ENCODE data around the gene FGF4.

FGF4 gene

GRCh38 chr11:69816671-69817070 lies 41.5 kb upstream of the FGF4 start:
- Histone ChIP-seq H3K27me3 (ENCODE audit: low read length) (no peaks in the 10 kb centered on the region), H3K27ac (ENCODE audit: low read depth, low read length) (no peak overlapping the region), H2AFZ (ENCODE audit: low read depth, low read length, severe bottlenecking) (no peak overlapping the region), H3K4me3 (ENCODE audit: insufficient read depth, low read length, poor library complexity, severe bottlenecking) (no peak overlapping the region), H3K9ac (ENCODE audit: low read length) (no peak overlapping the region), H3K9me3 (ENCODE audit: insufficient read depth, low read length) (no peaks in the 10 kb centered on the region), H3K36me3 (ENCODE audit: low read length) (no peaks in the 10 kb centered on the region), H3K4me2 (ENCODE audit: low read depth, low read length, poor library complexity, severe bottlenecking) (no peak overlapping the region), H3F3A (ENCODE audit: insufficient read depth) (no peaks in the 10 kb centered on the region), H4K20me1 (ENCODE audit: low read depth, low read length) (no peaks in the 10 kb centered on the region), H3K79me2 (ENCODE audit: insufficient read depth, low read length) (no peaks in the 10 kb centered on the region), H3K9me2 (replicated peaks; ENCODE audit: insufficient read depth, low read length) (no peaks in the 10 kb centered on the region)
- TF ChIP-seq EZH2phosphoT487 (conservative IDR thresholded peaks at IDR 0.05; ENCODE audit: low read length): no peak
- TF ChIP-seq, protein P1, sequence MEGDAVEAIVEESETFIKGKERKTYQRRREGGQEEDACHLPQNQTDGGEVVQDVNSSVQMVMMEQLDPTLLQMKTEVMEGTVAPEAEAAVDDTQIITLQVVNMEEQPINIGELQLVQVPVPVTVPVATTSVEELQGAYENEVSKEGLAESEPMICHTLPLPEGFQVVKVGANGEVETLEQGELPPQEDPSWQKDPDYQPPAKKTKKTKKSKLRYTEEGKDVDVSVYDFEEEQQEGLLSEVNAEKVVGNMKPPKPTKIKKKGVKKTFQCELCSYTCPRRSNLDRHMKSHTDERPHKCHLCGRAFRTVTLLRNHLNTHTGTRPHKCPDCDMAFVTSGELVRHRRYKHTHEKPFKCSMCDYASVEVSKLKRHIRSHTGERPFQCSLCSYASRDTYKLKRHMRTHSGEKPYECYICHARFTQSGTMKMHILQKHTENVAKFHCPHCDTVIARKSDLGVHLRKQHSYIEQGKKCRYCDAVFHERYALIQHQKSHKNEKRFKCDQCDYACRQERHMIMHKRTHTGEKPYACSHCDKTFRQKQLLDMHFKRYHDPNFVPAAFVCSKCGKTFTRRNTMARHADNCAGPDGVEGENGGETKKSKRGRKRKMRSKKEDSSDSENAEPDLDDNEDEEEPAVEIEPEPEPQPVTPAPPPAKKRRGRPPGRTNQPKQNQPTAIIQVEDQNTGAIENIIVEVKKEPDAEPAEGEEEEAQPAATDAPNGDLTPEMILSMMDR (IDR thresholded peaks at IDR 0.05; ENCODE audit: insufficient read depth, low read length, poor library complexity, severe bottlenecking): no peak

- Histone ChIP-seq H4K20me1 (ENCODE audit: low read depth, low read length) (no peaks in the 10 kb centered on the region), H3K36me3 (ENCODE audit: low read length) (no peaks in the 10 kb centered on the region), H3K79me2 (ENCODE audit: insufficient read depth, low read length) (no peaks in the 10 kb centered on the region), H2AFZ (ENCODE audit: low read depth, low read length, severe bottlenecking) (no peak overlapping the region), H3K9ac (ENCODE audit: low read length) (no peak overlapping the region), H3K9me2 (replicated peaks; ENCODE audit: insufficient read depth, low read length) (no peaks in the 10 kb centered on the region), H3K27me3 (ENCODE audit: low read length) (no peaks in the 10 kb centered on the region), H3K27ac (ENCODE audit: low read depth, low read length) (no peak overlapping the region), H3K9me3 (ENCODE audit: insufficient read depth, low read length) (no peaks in the 10 kb centered on the region), H3F3A (ENCODE audit: insufficient read depth) (no peaks in the 10 kb centered on the region), H3K4me3 (ENCODE audit: insufficient read depth, low read length, poor library complexity, severe bottlenecking) (no peak overlapping the region), H3K4me2 (ENCODE audit: low read depth, low read length, poor library complexity, severe bottlenecking) (no peak overlapping the region)
- no peak for TF ChIP-seq EZH2phosphoT487 (conservative IDR thresholded peaks at IDR 0.05; ENCODE audit: low read length)
- TF ChIP-seq, protein P1 (IDR thresholded peaks at IDR 0.05; ENCODE audit: insufficient read depth, low read length, poor library complexity, severe bottlenecking): no peak
These were observed 40.8 kb upstream of the FGF4 start for GRCh38 chr11:69815973-69816372.

DNA sequence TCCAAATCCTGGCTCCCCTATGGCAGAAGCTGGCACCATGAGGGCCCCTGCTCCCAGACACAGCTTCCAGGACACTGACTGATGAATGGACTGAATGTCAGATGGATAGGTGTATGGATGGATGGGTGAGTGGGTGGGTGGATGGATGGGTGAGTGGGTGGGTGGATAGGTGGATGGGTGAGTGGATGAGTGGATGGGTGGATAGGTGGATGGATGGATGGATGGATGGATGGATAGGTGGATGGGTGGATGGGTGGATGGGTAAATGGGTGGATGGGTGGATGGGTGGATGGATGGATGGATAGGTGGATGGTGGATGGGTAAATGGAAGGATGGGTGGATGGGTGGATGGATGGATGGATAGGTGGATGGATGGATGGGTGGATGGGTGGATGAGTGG lies 39.8 kb upstream of the FGF4 start:
- Histone ChIP-seq H3K9me2 (replicated peaks; ENCODE audit: insufficient read depth, low read length) (no peaks in the 10 kb centered on the region), H3K79me2 (ENCODE audit: insufficient read depth, low read length) (no peaks in the 10 kb centered on the region), H2AFZ (ENCODE audit: low read depth, low read length, severe bottlenecking) (no peak overlapping the region), H3K27me3 (ENCODE audit: low read length) (no peaks in the 10 kb centered on the region), H3F3A (ENCODE audit: insufficient read depth) (no peaks in the 10 kb centered on the region), H3K9ac (ENCODE audit: low read length) (no peak overlapping the region), H3K4me2 (ENCODE audit: low read depth, low read length, poor library complexity, severe bottlenecking) (no peak overlapping the region), H3K27ac (ENCODE audit: low read depth, low read length) (no peak overlapping the region), H3K4me3 (ENCODE audit: insufficient read depth, low read length, poor library complexity, severe bottlenecking) (no peak overlapping the region), H4K20me1 (ENCODE audit: low read depth, low read length) (no peaks in the 10 kb centered on the region), H3K36me3 (ENCODE audit: low read length) (no peaks in the 10 kb centered on the region), H3K9me3 (ENCODE audit: insufficient read depth, low read length) (no peaks in the 10 kb centered on the region)
- no peak for TF ChIP-seq EZH2phosphoT487 (conservative IDR thresholded peaks at IDR 0.05; ENCODE audit: low read length)

DNA sequence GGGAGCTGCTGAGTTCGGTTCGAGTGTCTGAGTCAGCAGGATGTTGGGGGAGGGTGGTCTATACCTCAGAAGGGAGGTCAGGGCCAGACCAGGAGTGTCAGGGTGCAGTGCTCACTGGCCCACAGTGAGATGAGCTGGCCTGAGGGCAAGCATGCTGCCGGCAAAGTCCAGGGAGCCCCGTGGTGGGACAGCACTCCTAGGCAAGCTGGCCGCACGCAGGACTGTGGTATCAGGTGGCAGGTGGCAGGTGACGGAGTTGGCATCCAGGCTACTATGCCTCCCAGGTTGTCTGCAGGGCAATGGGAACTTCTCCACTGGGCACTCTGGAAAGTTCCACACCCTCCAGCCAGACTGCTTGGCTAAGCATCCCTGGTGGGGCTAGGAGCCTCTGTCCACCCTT lies 39.3 kb upstream of the FGF4 start:
- Histone ChIP-seq H3K36me3 (ENCODE audit: low read length) (no peaks in the 10 kb centered on the region), H3K79me2 (ENCODE audit: insufficient read depth, low read length) (no peaks in the 10 kb centered on the region), H4K20me1 (ENCODE audit: low read depth, low read length) (no peaks in the 10 kb centered on the region), H2AFZ (ENCODE audit: low read depth, low read length, severe bottlenecking) (no peak overlapping the region), H3F3A (ENCODE audit: insufficient read depth) (no peaks in the 10 kb centered on the region), H3K9me3 (ENCODE audit: insufficient read depth, low read length) (no peaks in the 10 kb centered on the region), H3K9me2 (replicated peaks; ENCODE audit: insufficient read depth, low read length) (no peaks in the 10 kb centered on the region), H3K27ac (ENCODE audit: low read depth, low read length) (no peak overlapping the region), H3K4me2 (ENCODE audit: low read depth, low read length, poor library complexity, severe bottlenecking) (no peak overlapping the region), H3K9ac (ENCODE audit: low read length) (no peak overlapping the region), H3K4me3 (ENCODE audit: insufficient read depth, low read length, poor library complexity, severe bottlenecking) (no peak overlapping the region), H3K27me3 (ENCODE audit: low read length) (no peaks in the 10 kb centered on the region)
- TF ChIP-seq, protein P1 (IDR thresholded peaks at IDR 0.05; ENCODE audit: insufficient read depth, low read length, poor library complexity, severe bottlenecking): no peak
- TF ChIP-seq EZH2phosphoT487 (conservative IDR thresholded peaks at IDR 0.05; ENCODE audit: low read length): no peak

Data from SU-DHL-6 (cell line).